Measurements from ENCODE around the gene NUP62CL.
"Not testable (repeated sequence)": the region's sequence is repeated elsewhere in the genome, so short reads cannot be mapped to it uniquely, and the experiment has no call there.

Gene NUP62CL

DNA sequence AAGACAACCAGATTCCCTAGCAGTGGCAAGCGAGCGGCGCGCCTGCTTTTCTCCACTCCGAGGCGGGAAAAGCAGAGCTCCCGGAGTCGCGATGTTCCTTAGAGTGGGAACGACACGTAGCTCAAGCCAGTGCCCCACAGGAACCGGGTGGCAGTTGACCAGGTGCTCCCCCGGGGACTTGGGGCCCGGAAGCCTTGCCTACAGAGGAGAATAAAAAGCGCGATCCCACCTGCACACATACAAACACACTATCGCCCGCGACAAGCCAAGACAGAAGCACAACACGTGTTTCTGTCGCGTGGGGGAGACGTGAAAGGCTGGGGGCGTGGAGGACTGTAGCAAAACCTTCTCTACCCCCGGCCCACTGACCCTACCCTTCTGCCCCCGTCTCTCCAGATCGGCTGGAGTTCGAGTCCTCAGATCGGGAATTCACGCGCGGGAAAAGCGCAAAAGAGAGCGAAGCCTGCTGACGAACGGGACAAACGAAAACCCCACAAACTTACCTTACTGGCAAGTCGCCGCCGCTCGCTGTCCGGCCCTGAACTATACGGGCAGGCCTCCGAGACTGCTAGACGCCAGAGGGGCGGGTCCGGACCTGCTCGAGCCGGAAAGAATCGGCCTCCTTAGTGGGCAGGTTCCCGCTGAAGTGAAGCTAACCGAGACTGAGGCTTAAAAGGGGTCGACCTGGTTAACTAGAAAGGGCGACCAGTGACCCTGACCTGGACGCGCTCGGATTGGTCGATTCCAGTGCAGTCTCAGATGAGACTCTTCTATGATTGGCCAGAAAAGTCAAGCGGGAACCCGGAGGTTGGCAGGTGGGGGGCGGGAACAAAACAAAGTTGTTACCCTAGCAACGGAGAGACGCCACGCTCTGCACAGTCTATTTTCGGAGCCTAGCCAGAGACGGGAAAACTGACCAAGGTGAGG is at the start of gene NUP62CL, which contains the start of gene DNAAF6:
TSS of gene NUP62CL (minus strand) at position 664 of the 927 bp plus-strand sequence. CDS start 31,287 bp downstream, outside the sequence.
TSS of gene DNAAF6 (plus strand) at position 842 of the 927 bp plus-strand sequence. CDS start 6,265 bp downstream, outside the sequence.
- Mint-ChIP-seq H3K9me3 (no peaks in the 10 kb centered on the region), H3K4me3 (peak within 1 kb of the TSS; percentile 84 to 85), H3K27me3 (no peaks in the 10 kb centered on the region), H3K4me1 (peaks cover 5% of the 10 kb centered on the region), H3K27ac (peak within 1 kb of the TSS; percentile 19 to 83)
- ATAC-seq (peak; percentile 98), DNase-seq (peak; percentile 63 to 75)

GRCh38 chrX:107228486-107228819 is 22.2 kb upstream of the NUP62CL start:
- Mint-ChIP-seq H3K27me3 (no peaks in the 10 kb centered on the region), H3K4me1 (no peaks in the 10 kb centered on the region), H3K4me3 (no peak overlapping the region), H3K9me3 (no peaks in the 10 kb centered on the region), H3K27ac (no peak overlapping the region)
- DNase-seq: no peak
- ATAC-seq: no peak

DNA sequence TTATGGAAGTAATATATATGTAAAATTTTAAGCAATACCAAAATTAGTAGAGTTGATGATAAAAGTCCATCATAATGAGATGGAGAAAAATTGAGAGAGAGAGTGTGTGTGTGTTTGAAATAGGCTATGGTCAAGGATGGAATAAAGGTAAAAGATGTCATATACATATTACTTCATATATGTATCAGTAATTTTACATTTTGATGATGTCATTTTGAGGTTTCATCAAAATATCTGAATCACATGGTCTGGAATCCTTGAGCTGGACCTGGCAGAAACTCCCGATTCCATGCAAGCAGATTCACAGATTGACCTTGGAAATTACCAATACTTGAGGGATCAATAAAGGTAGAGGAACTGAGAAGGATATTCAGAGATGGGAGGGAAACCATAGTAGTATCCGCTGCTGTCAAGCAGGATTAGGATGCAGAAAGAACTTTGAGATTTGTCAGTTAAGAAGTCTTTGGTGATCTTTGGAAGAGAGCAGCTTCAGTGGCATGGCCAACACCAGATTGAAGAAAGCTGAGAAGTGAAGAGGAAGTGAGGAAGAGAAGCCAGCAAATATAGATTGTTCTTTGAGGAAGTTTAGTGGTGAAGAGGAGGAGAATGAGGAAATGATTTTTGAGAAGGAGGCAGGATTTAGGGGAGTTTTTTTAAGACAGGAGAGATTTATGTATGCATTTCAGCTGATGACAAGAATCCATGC is 21.7 kb upstream of the NUP62CL start:
- no peak for ATAC-seq
- no peak overlapping the region for H3K4me3 Mint-ChIP-seq
- H3K9me3 Mint-ChIP-seq: no peaks in the 10 kb centered on the region
- no peaks in the 10 kb centered on the region for H3K27me3 Mint-ChIP-seq
- no peak for DNase-seq
- H3K27ac Mint-ChIP-seq: no peak overlapping the region
- H3K4me1 Mint-ChIP-seq: no peaks in the 10 kb centered on the region

DNA sequence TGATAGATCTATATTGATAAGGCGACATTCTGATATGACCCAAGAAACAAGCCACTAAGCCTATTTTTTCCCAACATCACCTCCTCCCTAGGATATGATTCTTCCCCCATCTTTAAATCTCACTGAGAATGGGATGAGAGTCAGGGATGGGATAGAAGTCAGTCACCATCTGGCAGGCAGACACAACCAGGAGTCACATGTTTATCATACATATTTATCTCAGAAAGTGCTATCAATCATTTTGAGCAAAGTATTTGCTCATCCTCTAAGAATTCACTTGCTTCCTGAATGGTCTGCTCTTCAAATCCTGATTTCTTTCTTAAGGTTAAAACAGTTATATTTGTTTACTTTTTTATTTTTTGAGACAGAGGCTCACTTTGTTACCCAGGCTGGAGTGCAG is 20.5 kb upstream of the NUP62CL start:
- no peak overlapping the region for H3K27ac Mint-ChIP-seq
- DNase-seq (no peak), ATAC-seq (no peak)
- H3K9me3 Mint-ChIP-seq: no peaks in the 10 kb centered on the region
- no peak overlapping the region for H3K4me3 Mint-ChIP-seq
- H3K4me1 Mint-ChIP-seq: no peaks in the 10 kb centered on the region
- H3K27me3 Mint-ChIP-seq: no peaks in the 10 kb centered on the region

DNA sequence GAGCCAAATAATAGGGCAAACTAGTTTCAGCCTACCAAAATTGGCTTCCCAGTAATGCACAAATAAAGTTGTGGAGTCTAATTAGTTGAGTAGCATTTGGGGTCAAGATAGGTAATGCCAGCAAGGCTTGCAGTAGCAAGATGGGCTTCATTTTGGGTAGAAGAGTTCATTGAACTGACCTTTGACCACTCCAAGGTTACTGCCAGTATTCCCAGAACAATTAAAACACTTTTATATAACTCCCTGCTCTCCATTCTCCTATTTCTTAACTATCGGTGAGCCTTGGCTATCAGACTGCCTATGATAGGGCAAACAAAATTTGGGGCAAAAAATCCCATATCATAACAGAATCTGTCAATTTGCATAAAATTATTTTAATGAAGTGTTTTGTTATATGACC is 7.2 kb upstream of the NUP62CL start:
- no peak overlapping the region for H3K4me3 Mint-ChIP-seq
- H3K4me1 Mint-ChIP-seq: no peaks in the 10 kb centered on the region
- no peaks in the 10 kb centered on the region for H3K27me3 Mint-ChIP-seq
- no peak overlapping the region for H3K27ac Mint-ChIP-seq
- ATAC-seq (no peak), DNase-seq (no peak)
- H3K9me3 Mint-ChIP-seq: no peaks in the 10 kb centered on the region

DNA sequence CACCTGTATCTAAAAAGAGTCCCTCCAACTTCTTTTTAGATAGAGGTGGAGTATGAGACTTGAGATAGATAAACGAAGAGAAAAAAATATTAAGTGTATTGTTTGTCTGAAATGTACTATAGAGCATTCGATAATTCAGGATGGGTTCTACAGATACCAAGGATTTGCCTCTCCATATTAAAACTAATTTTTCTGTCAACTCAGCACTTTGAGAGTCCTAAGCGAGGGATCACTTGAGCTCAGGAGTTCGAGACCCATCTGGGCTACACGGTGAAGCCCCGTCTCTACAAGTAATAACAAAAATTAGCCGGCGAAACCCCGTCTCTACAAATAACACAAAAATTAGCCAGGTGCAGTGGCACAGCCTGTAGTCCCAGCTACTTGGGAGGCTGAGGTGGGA is 1.7 kb upstream of the NUP62CL start:
- H3K4me3 Mint-ChIP-seq: no peak overlapping the region
- no peak for DNase-seq
- H3K9me3 Mint-ChIP-seq: no peaks in the 10 kb centered on the region
- no peaks in the 10 kb centered on the region for H3K27me3 Mint-ChIP-seq
- peaks cover 5% of the 10 kb centered on the region for H3K4me1 Mint-ChIP-seq
- no peak overlapping the region for H3K27ac Mint-ChIP-seq
- ATAC-seq: no peak

- Mint-ChIP-seq H3K27me3 (no peaks in the 10 kb centered on the region), H3K4me1 (peaks cover 5% of the 10 kb centered on the region), H3K27ac (no peak overlapping the region), H3K4me3 (no peak overlapping the region), H3K9me3 (no peaks in the 10 kb centered on the region)
- ATAC-seq: no peak
- DNase-seq: no peak
Observed at GRCh38 chrX:107207089-107207488, 856 bp upstream of the NUP62CL start.

DNA sequence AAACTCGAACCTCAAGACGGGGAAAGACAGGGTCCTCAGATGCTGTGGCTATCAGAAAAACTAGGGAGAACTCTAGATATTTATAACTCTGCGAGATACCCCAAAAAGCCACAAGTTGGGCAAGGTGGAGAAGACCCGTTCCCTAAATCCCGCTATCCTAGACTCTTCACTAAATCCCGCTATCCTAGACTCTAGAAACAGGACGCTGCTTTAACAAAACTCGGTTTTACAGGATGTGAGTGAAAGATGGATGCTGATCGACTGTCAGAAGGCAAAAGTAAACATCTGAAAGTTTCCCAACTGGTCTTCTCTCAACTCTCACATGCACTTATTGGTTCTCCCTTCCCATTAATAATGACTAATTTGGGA is 448 bp upstream of the NUP62CL start:
- peaks cover 5% of the 10 kb centered on the region for H3K4me1 Mint-ChIP-seq
- no peak for ATAC-seq
- DNase-seq: no peak
- H3K27ac Mint-ChIP-seq: peak overlapping the region in 1 of 2 donors; percentile 83
- H3K4me3 Mint-ChIP-seq: peak overlapping the region; percentile 84 to 85
- H3K27me3 Mint-ChIP-seq: no peaks in the 10 kb centered on the region
- no peaks in the 10 kb centered on the region for H3K9me3 Mint-ChIP-seq

GRCh38 chrX:107204068-107204605 is 2.1 kb downstream of the NUP62CL start:
- ATAC-seq (no peak), DNase-seq (no peak)
- H3K27ac Mint-ChIP-seq: no peak overlapping the region
- no peak overlapping the region for H3K4me3 Mint-ChIP-seq
- peaks cover 5% of the 10 kb centered on the region for H3K4me1 Mint-ChIP-seq
- no peaks in the 10 kb centered on the region for H3K27me3 Mint-ChIP-seq
- no peaks in the 10 kb centered on the region for H3K9me3 Mint-ChIP-seq

DNA sequence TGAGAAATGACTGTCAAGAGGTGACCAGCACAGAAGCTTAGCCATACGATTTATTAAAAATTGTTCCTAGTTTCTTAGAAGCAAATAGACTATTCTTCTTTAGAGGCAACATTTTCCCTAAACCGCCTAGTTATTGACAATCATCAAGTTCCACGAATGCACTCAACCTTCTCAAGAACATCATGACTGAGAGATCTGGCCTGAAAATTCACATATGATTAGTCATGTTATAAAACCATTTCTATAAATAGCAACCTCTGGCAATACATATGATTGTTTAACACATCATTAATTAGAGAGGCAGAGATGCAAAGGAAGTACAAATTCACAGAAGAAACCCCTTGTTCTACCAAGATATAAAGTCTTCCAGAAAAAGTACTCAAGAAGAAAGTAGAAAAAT is 6.7 kb downstream of the NUP62CL start:
- Mint-ChIP-seq H3K27me3 (no peaks in the 10 kb centered on the region), H3K4me1 (no peaks in the 10 kb centered on the region), H3K9me3 (no peaks in the 10 kb centered on the region), H3K27ac (no peak overlapping the region), H3K4me3 (no peak overlapping the region)
- no peak for ATAC-seq
- no peak for DNase-seq

- H3K9me3 Mint-ChIP-seq, ATAC-seq, H3K4me1 Mint-ChIP-seq, DNase-seq, H3K27me3 Mint-ChIP-seq, H3K4me3 Mint-ChIP-seq, H3K27ac Mint-ChIP-seq: not testable (repeated sequence)
Observed at GRCh38 chrX:107198074-107198473, 8.2 kb downstream of the NUP62CL start.

GRCh38 chrX:107197319-107197718 is 8.9 kb downstream of the NUP62CL start:
- no peaks in the 10 kb centered on the region for H3K9me3 Mint-ChIP-seq
- H3K4me1 Mint-ChIP-seq: no peaks in the 10 kb centered on the region
- ATAC-seq (no peak), DNase-seq (no peak)
- H3K4me3 Mint-ChIP-seq: no peak overlapping the region
- no peak overlapping the region for H3K27ac Mint-ChIP-seq
- no peaks in the 10 kb centered on the region for H3K27me3 Mint-ChIP-seq

- H3K4me3 Mint-ChIP-seq: no peak overlapping the region
- no peaks in the 10 kb centered on the region for H3K9me3 Mint-ChIP-seq
- H3K4me1 Mint-ChIP-seq: no peaks in the 10 kb centered on the region
- no peak overlapping the region for H3K27ac Mint-ChIP-seq
- DNase-seq (no peak), ATAC-seq (no peak)
- H3K27me3 Mint-ChIP-seq: no peaks in the 10 kb centered on the region
Observed at GRCh38 chrX:107171369-107172102, 34.7 kb downstream of the NUP62CL start.

- no peaks in the 10 kb centered on the region for H3K27me3 Mint-ChIP-seq
- H3K4me3 Mint-ChIP-seq: no peak overlapping the region
- no peaks in the 10 kb centered on the region for H3K4me1 Mint-ChIP-seq
- no peaks in the 10 kb centered on the region for H3K9me3 Mint-ChIP-seq
- DNase-seq: no peak
- no peak for ATAC-seq
- H3K27ac Mint-ChIP-seq: no peak overlapping the region
Observed at GRCh38 chrX:107168712-107169111, 37.5 kb downstream of the NUP62CL start.

DNA sequence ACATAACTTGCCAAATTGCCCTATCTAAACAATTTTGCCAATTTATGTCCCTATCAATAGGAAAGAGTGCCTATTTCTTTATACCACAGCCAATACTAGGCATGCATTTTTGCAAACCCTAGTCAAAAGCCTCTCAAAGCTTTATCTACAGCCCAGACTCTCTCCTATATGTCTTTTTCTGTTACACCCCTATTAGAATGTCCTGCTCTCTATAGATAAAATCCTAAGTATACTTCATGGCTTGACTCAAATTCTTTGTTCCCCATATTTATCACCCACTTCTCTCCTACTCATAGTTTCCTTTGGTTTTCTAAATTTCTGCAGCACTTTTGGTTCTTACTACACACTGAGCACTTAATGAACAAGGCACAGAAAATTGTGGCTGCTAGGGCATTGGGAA is 38.0 kb downstream of the NUP62CL start:
- Mint-ChIP-seq H3K4me3 (no peak overlapping the region), H3K4me1 (no peaks in the 10 kb centered on the region), H3K9me3 (no peaks in the 10 kb centered on the region), H3K27me3 (no peaks in the 10 kb centered on the region), H3K27ac (no peak overlapping the region)
- ATAC-seq: no peak
- DNase-seq: no peak

All from stimulated activated naive CD8-positive, alpha-beta T cell treated with anti-CD3 and anti-CD28 coated beads, Interleukin-15, amount 100 ng/mL, for 72 hours (primary cell).